HG03442 (cell line): ENCODE results near the gene PPP1R3G.
"Not testable (repeated sequence)": the region's sequence is repeated elsewhere in the genome, so short reads cannot be mapped to it uniquely, and the experiment has no call there.

Experiments used
- ATAC-seq: cut with Tn5 transposase; IDR thresholded peaks from one replicate; pipeline ENCODE4 v1.9.1; 2021; ENCODE audit warnings: mild to moderate bottlenecking, moderate library complexity; ENCODE audit not compliant: unreplicated experiment

Gene PPP1R3G

DNA sequence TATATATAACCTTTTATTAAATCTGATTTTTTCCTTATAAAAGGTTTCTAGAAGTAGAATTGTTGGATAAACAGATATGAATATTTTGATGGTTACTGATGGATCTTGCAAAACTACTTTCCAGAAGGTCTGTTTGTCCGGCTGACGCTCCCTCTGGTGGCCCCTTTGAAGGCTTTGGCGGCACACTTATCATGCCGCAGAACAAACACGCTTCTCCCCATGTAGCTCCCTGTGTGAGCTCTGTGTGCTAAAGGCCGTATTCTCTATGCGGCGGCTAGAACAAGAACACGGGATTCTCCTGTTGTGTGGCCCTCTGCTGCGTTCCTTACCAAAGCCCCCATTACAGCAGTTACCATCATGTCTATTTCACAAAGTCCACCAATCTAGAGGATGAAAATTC is 30.0 kb downstream of the PPP1R3G start:
- ATAC-seq, result no peak

DNA sequence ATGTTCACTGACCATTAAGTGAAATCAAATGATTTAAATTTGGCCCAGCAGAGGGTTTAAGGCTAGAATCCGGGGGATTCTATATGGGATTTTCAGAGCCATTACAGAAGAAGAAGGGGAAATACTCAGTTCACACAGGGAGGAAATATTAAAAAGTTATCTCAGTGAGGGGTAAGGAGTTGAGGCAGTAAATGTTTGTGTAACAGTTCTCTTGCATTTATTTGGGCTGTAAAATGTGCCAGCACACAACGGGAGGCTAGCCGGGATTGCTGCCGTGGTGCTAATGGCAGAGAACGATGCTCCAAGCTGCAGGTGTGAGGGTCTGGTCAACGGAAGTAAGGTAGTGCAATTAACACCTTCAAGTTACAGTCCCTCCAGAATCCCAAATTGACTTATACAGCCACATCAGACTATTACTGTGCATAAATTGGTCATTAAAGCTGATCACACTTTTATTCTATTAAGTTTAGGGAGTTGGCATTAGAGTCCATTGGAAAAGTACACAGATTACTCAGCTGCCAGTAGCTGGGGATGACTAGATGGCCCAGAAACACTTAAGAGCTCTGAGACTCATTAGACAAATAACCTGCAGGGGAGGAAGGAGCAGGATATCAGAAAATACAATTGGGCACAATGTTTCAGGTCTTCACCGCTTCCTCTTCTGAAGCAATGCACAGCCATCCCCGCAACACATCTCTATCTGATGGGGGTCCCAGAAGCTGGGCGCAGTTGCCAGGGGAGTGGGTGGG is 31.3 kb downstream of the PPP1R3G start:
- ATAC-seq, result no peak

DNA sequence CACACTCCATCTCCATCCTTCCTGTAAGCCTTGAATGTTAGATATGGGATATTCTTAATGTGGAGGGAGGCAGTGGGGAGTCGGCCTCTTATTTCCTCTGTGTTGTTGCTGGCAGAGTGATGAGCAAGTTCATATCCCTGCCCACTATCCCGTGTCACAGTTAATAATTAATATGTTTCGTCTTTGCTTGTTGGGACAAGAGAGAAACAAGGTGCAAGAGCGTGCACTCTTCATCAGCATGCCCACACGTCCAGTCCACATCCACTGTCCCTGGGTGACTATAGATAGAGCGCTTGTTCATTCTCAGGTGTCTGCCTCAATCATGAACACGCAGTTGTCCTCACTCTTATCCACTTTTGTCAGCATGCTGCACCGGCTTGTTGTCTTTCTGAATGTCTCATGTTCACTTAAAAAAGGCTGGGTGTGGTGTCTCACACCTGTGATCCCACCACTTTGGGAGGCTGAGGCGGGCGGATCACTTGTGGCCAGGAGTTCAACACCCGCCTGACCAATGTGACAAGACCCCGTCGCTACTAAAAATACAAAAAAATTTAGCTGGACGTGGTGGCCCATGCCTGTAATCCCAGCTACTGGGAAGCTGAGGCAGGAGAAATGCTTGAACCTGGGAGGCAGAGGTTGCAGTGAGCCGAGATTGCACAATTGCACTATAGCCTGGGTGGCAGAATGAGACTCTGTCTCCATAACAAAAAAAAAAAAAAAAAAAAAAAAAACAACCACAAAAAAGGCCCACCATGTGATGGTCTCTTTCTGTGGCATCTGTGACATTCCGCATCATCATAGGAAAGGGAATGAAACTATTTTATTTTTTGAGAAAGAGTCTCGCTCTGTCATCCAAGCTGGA is 34.2 kb downstream of the PPP1R3G start:
- no peak for ATAC-seq

GRCh38 chr6:5120011-5120410 is 34.9 kb downstream of the PPP1R3G start:
- ATAC-seq, result no peak

DNA sequence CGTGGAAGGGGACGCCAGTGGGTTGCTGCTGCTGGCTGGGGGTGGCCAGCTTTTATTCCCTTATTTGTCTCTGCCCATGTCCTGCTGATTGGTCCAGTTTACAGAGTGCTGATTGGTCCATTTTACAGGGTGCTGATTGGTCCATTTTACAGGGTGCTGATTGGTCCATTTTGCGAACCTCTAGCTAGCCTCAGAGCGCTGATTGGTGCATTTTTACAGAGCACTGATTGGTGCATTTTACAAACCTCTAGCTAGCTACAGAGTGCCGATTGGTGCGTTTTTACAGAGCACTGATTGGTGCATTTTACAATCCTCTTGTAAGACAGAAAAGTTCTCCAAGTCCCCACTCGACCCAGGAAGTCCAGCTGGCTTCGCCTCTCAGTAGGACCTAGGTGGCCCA is 35.4 kb downstream of the PPP1R3G start:
- ATAC-seq, result not testable (repeated sequence)

DNA sequence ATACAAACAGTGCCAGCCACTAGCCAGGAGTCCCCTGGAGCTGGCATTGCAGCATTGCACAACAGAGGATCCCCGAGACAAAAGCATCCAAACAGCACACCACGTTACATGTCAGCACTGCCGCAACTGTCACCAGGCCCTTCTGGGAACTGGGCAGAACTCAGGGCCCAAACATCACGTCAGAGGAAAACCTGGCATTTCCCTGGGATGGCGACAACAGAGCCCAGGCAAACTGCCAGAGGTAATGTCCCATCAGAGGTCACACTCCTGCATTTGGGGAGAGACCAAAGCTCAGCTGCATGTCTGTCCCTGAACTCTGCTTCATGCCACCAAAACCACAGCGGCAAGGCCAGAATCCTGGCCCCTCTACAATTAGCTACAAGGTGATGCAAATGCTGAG is 36.3 kb downstream of the PPP1R3G start:
- ATAC-seq, result no peak

GRCh38 chr6:5121956-5122355 is 36.8 kb downstream of the PPP1R3G start:
- ATAC-seq, result no peak

DNA sequence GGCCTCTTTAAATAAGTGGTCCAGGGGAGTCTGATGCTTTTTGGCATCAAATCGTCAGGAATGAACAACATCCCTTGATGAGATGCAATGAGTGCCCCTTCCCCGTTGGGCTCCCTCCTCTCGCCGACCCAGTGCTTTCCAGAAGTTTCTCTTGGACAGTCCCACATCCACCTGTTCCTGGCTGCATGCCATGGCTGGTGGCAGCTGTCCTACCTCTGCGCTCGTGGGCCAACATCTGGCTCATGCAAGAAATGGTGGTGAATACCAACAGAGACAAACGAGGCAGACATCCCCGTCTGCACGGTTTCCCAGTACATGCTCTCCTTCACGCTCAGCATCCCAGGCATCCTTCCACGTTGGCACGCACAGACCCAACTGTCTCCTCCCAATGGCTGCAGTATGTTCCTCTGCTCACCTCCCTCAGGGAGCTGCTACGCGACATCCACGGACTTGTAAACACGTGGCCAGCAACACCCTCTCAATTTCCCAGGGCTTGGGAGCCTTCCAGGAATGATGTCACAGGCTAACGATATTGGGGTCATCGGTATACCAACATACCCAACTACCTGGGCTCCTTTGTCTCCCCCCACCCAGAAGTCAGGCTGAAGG is 37.5 kb downstream of the PPP1R3G start:
- ATAC-seq, result no peak

DNA sequence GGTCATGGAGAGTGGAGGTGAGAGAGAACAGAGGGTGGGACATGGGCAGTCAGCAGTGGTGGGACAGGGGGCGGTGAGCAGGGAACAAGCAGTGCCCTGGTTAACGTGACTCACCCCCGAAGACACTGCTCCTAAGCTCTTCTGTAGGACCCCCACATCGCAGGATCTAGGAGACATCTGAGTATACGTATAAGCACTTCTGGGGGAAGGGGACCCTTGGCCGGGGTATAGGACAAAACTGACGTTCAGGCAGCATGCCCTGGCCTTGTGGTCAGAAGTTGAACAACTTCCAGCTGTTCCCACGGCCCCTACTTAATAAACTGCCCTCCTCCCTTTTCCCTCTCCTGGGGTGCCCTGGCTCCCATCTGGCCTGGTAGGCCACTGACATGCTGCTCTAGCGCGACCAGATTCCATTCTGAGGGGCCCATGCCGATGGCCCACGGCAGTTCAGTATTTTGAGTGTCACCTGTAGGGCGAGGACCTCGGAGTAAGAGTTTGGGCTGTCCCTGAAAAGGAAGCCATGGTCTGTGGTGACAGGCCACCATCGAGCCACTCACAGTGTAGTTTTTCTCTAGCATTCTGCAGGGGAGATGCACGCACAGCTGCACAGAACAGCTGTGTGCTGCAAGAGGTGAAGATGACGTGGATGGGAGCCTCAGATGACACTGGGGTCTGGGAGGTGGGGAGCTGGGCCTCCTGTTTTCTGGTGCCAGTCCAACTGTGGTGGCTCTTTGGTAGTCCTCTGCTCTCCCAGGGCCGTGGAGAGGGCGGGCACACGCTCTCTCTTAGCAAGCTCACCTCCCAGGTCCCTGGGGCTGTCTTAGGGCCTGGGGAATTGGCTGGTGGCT is 38.4 kb downstream of the PPP1R3G start:
- ATAC-seq, result no peak

- ATAC-seq, result no peak
These were observed 39.4 kb downstream of the PPP1R3G start for GRCh38 chr6:5124526-5124925.

DNA sequence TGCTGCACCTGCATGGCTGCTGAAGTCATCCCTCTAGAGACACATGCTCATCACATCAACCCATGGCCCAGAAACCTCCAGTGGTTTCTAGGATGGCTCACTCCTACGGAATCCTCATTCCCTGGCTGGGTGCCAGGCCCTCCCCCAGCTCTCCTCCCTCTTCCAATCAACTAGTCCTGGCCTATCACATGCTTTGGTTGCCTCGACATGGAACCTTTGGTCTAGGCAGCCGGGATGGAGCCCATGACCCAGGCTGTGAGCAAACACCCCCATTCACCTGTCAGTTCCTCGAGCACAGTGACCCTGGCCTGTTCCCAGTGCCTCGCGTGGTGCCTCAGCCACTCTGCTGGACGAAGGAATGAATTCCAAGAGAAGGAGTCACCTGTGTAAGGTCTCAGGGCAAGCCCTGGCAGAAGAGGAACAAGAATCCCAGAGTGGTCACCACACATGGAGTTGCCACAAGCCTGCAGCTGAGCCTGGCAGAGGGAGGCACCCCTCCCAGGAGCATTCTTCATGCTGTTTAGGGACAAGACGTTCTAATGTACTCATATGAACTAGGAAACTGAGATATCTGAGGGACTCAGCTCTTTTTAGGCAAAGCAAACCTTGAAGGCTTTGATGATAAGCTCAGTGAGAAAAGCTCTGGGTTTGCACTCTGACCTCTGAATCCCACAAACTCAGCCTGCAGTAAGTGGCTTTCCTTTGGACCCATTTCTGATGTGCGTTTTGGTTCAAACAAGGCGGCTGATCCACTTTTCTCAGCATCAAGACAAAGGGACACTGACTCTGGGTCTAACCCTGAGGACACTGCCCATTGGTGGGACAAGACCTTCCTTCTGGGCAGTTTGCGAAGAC is 40.2 kb downstream of the PPP1R3G start:
- no peak for ATAC-seq

- no peak for ATAC-seq
These were observed 41.1 kb downstream of the PPP1R3G start for GRCh38 chr6:5126214-5126613.

- no peak for ATAC-seq
These were observed 42.1 kb downstream of the PPP1R3G start for GRCh38 chr6:5127106-5127687.

- ATAC-seq, result no peak
These were observed 43.2 kb downstream of the PPP1R3G start for GRCh38 chr6:5128351-5128750.

- no peak for ATAC-seq
These were observed 45.2 kb downstream of the PPP1R3G start for GRCh38 chr6:5130135-5130866.

- ATAC-seq, result peak; percentile 77
These were observed 47.6 kb downstream of the PPP1R3G start for GRCh38 chr6:5132731-5133130.

DNA sequence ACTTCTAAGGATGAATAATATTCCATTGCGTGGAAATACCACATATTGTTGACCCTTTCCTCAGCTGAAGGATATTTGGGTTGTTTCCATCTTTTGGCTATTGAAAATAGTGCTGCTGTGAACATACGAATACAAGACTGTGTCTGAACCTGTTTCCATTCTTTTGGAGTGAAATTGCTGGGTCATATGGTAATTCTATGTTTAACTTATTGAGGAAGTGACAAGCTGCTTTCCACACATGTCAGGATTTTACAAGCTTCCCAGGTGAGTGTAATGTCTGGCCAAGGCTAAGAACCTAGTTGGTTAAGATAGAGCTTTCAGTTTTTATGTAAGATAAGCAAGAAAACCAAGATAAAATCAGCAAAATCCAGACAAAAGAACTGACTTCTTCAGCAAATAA is 48.8 kb downstream of the PPP1R3G start:
- no peak for ATAC-seq

DNA sequence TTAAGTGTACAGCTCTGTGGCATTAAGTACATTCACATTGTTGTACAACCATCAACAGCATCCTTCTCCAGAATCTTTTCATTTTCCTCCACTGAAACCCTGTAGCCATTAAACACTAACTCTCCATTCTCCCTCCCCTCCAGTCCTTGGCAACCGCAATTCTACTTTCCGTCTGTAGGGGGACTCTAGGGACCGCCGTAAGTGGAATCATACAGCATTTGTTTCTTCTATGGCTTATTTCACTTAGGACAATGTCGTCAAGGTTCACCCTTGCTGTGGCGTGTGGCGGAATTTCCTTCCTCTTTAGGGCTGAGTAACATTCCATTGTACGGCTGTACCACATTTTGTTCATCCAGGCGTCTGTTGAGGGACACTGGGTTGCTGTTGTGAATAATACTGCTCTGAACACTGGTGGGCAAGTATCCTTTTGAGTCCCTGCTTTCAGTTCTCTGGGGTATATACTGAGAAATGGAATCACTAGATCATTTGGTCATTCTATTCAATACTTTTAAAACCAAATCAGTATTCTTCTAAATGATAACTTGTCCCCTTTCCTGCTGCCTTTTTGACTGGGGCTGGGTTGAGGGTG is 50.7 kb downstream of the PPP1R3G start:
- no peak for ATAC-seq

GRCh38 chr6:5136851-5137250 is 51.7 kb downstream of the PPP1R3G start:
- ATAC-seq, result no peak
